ENCODE results near the gene KCNB1. TPM values are rescaled to one million over a fixed set of nuclear protein-coding genes. Genes with fewer than 3 reads are reported as not detected.

KCNB1 gene
- total and polyA plus RNA-seq, 8 donors, result 0.12 to 21.0 (median 2.3) TPM; not detected in 1

- H3K36me3 ChIP-seq, result no peaks in the 10 kb centered on the region
- no peak for DNase-seq
- peaks cover 0 to 7% (median 6%) of the 10 kb centered on the region in 3 donors for H3K27me3 ChIP-seq
- H3K27ac ChIP-seq, result no peak overlapping the region
- H3K4me3 ChIP-seq, result no peak overlapping the region
- no peaks in the 10 kb centered on the region for H3K9me3 ChIP-seq
- 64 to 70% (median 66%) methylated on average over 9 of the region's 9 CpGs for WGBS, 5 donors
- H3K4me1 ChIP-seq, result peaks cover 0 to 2% (median 0%) of the 10 kb centered on the region in 4 donors
- intact Hi-C loops (cut with DNase I; ENCODE audit: low total_unique reads), result loop anchor here (10.0 kb wide), 1 partner anchor 146 kb away; the partner anchor contains the start of gene KCNB1
- TF ChIP-seq POLR2AphosphoS5 (IDR thresholded peaks at IDR 0.05) (no peak), CTCF (IDR thresholded peaks at IDR 0.05) (no peak), POLR2A (IDR thresholded peaks at IDR 0.05) (no peak), EP300 (IDR thresholded peaks at IDR 0.05) (no peak)
Measured at GRCh38 chr20:49339123-49339522, 143.3 kb downstream of the KCNB1 start.

DNA sequence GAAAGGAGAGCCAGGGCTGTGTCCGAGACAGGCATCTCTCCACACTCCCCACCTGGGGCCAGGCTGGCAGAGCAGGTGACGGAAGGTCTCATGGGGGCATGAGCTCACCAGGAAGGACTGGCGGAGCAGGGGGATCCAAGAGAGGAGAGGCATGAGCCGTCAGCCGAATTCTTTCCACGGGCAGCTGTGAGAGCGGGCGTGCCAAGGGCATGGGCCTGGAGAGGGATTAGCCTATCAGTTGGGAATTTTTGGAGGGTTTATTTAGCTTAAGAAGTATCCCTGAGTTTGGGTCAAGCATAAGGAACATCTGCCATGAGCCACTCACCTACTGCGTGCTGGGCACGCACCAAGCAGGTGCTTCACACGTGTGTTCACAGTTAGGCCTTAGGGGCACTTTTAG is 144.4 kb downstream of the KCNB1 start:
- intact Hi-C loops (cut with DNase I; ENCODE audit: low total_unique reads), result loop anchor here (10.0 kb wide), 1 partner anchor 147 kb away; the partner anchor contains the start of gene KCNB1

GRCh38 chr20:49337357-49337756 is 145.1 kb downstream of the KCNB1 start:
- intact Hi-C loops (cut with DNase I; ENCODE audit: low total_unique reads), result loop anchor here (10.0 kb wide), 1 partner anchor 147 kb away; the partner anchor contains the start of gene KCNB1
- Histone ChIP-seq H3K36me3 (no peaks in the 10 kb centered on the region), H3K4me1 (peaks cover 0 to 7% (median 0%) of the 10 kb centered on the region in 4 donors), H3K27me3 (peaks cover 0 to 20% (median 6%) of the 10 kb centered on the region in 3 donors), H3K27ac (no peak overlapping the region), H3K9me3 (no peaks in the 10 kb centered on the region), H3K4me3 (no peak overlapping the region)
- 47 to 61% (median 55%) methylated on average over 7 of the region's 7 CpGs for WGBS, 5 donors
- no peak for DNase-seq
- no peak for TF ChIP-seq POLR2A (IDR thresholded peaks at IDR 0.05)
- no peak for TF ChIP-seq EP300 (IDR thresholded peaks at IDR 0.05)
- TF ChIP-seq CTCF (IDR thresholded peaks at IDR 0.05), result no peak
- no peak for TF ChIP-seq POLR2AphosphoS5 (IDR thresholded peaks at IDR 0.05)

More for the DNA sequence above, 144.4 kb downstream of the KCNB1 start:
- WGBS, 5 donors, result 89 to 95% (median 90%) methylated on average over 11 of the region's 11 CpGs
- peaks cover 0 to 13% (median 6%) of the 10 kb centered on the region in 3 donors for H3K27me3 ChIP-seq
- H3K9me3 ChIP-seq, result no peaks in the 10 kb centered on the region
- TF ChIP-seq CTCF (IDR thresholded peaks at IDR 0.05) (no peak), EP300 (IDR thresholded peaks at IDR 0.05) (no peak), POLR2AphosphoS5 (IDR thresholded peaks at IDR 0.05) (no peak), POLR2A (IDR thresholded peaks at IDR 0.05) (no peak)
- peaks cover 0 to 7% (median 0%) of the 10 kb centered on the region in 4 donors for H3K4me1 ChIP-seq
- H3K36me3 ChIP-seq, result no peaks in the 10 kb centered on the region
- H3K4me3 ChIP-seq, result no peak overlapping the region
- DNase-seq, result no peak
- no peak overlapping the region for H3K27ac ChIP-seq

DNA sequence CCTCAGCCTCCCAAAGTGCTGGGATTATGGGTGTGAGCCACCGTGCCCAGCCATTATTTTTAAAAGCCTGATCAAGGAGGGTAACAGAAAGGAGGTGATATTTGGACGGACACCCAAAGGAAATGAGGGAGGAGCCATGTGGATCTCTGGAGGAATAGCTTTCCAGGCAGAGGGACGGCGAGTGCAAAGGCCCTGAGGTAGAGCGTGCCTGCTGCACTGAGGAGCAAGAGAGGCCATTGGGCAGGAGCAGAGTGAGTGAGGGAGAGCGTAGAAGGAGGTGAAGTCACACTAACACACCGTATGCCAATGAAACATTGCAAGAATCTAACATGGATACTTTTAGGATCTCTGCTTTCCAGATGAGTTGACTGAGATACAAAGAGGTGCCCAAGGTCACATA is 145.7 kb downstream of the KCNB1 start:
- Histone ChIP-seq H3K27ac (no peak overlapping the region), H3K36me3 (no peaks in the 10 kb centered on the region), H3K9me3 (no peaks in the 10 kb centered on the region), H3K27me3 (peaks cover 0 to 26% (median 6%) of the 10 kb centered on the region in 3 donors), H3K4me3 (no peak overlapping the region), H3K4me1 (peaks cover 0 to 7% (median 0%) of the 10 kb centered on the region in 4 donors)
- TF ChIP-seq POLR2A (IDR thresholded peaks at IDR 0.05) (no peak), EP300 (IDR thresholded peaks at IDR 0.05) (no peak), POLR2AphosphoS5 (IDR thresholded peaks at IDR 0.05) (no peak), CTCF (IDR thresholded peaks at IDR 0.05) (no peak)
- DNase-seq, result no peak
- intact Hi-C loops (cut with DNase I; ENCODE audit: low total_unique reads), result loop anchor here (10.0 kb wide), 1 partner anchor 148 kb away; the partner anchor contains the start of gene KCNB1
- WGBS, 5 donors, result 82 to 88% (median 84%) methylated on average over 7 of the region's 7 CpGs

Data from stomach (tissue), 9 donors.